K562 (cell line): ENCODE data around the gene GAPVD1. TPM values are rescaled to one million over a fixed set of nuclear protein-coding genes. Genes with fewer than 3 reads are reported as not detected.

Experiments used
- CHD2 ChIP-seq: IDR thresholded peaks from 2 replicates; pipeline ENCODE4 v1.6.1; 2011; ENCODE audit warnings: low read depth, low read length
- NR4A1 ChIP-seq, 2 experiments: fragments of 250-450 bp in 1 of 2; fragments of 450-650 bp in 1 of 2; sonication (Bioruptor Pico) in 1 of 2; IDR thresholded peaks; 2 replicates each; pipeline versions ENCODE4 v1.4.0 to v1.6.1; 2016 to 2020; ENCODE audit warnings: mild to moderate bottlenecking in 2 of 2, missing compliant biosample characterization in 1 of 2, missing genetic modification characterization in 1 of 2, moderate library complexity in 1 of 2
- POLR2G ChIP-seq: fragments of 200-400 bp; formaldehyde crosslinking; IDR thresholded peaks from 2 replicates; pipeline ENCODE4 v1.6.1; 2017; ENCODE audit warnings: low read depth, mild to moderate bottlenecking, antibody characterized with exemption, low read length, moderate library complexity
- SAFB2 ChIP-seq: fragments of 200-400 bp; formaldehyde crosslinking; IDR thresholded peaks from 2 replicates; pipeline ENCODE4 v1.6.1; 2018; ENCODE audit warnings: borderline replicate concordance, low read length, low read depth, moderate library complexity; ENCODE audit not compliant: severe bottlenecking
- SNRNP70 ChIP-seq: fragments of 200-400 bp; formaldehyde crosslinking; optimal IDR thresholded peaks from 2 replicates; pipeline ENCODE3; 2017; ENCODE audit warnings: low read depth, low read length
- ZNF165 ChIP-seq: fragments of 250-450 bp; sonication (Bioruptor Pico); IDR thresholded peaks from 2 replicates; pipeline ENCODE4 v1.4.0; 2020; ENCODE audit warnings: borderline replicate concordance
- polyA plus RNA-seq, 8 experiments: library from polyadenylated mRNA; depleted of rRNA in 4 of 8; stranded (reverse) in 5 of 8; unstranded in 3 of 8; fragments of >200 nt; fragmentation: Nextera tagmentation in 2 of 8; fragmentation: Illumina TruSeq in 1 of 8; extraction: Ambion mirVana in 2 of 8; extraction: Trizol in 1 of 8; gene quantifications; 2 replicates each; pipeline versions ENCODE4 v1.2.1 to v1.2.3, GENCODE V29; 2011 to 2014; ENCODE audit warnings: inconsistent platforms in 1 of 8, missing spikeins in 1 of 8
- total RNA-seq, 7 experiments: library from RNA; depleted of rRNA in 6 of 7; stranded (reverse); fragments of >200 nt in 6 of 7; fragmentation: Illumina TruSeq in 2 of 7; extraction: Trizol in 2 of 7; gene quantifications; 2 replicates each; pipeline versions ENCODE4 v1.2.1 to v1.2.3, GENCODE V29; 2011 to 2021; ENCODE audit warnings: low replicate concordance in 1 of 7
- TF ChIP-seq, protein P1 (sequence below): fragments of 450-650 bp; IDR thresholded peaks from 2 replicates; pipeline ENCODE4 v1.6.1; 2016
- TF ChIP-seq, protein P2 (sequence below): fragments of 450-650 bp; formaldehyde crosslinking; IDR thresholded peaks from 2 replicates; pipeline ENCODE4 v1.4.0; 2020; ENCODE audit warnings: mild to moderate bottlenecking
- TF ChIP-seq, protein P3 (sequence below): fragments of 450-650 bp; conservative IDR thresholded peaks from 2 replicates; pipeline ENCODE4 v1.6.1; 2016; ENCODE audit warnings: missing genetic modification characterization, low read depth, mild to moderate bottlenecking, control low read depth, missing compliant biosample characterization
- TF ChIP-seq, protein P4 (sequence below): sonication (generic); formaldehyde crosslinking; IDR thresholded peaks from 2 replicates; pipeline ENCODE4 v1.8.0; 2022; ENCODE audit warnings: missing genetic modification reagents, mild to moderate bottlenecking, moderate library complexity, borderline replicate concordance
- TF ChIP-seq, protein P5 (sequence below): sonication (generic); formaldehyde crosslinking; IDR thresholded peaks from 2 replicates; pipeline ENCODE4 v1.8.0; 2022; ENCODE audit warnings: mild to moderate bottlenecking, missing genetic modification reagents
- TF ChIP-seq, protein P6 (sequence below), 2 experiments: fragments of 450-650 bp; IDR thresholded peaks; 2 replicates each; pipeline ENCODE4 v1.6.1; 2018; ENCODE audit warnings: mild to moderate bottlenecking in 2 of 2, low read depth in 1 of 2; ENCODE audit not compliant: partially characterized antibody in 2 of 2

GAPVD1 gene
- total and polyA plus RNA-seq, 9 of the 15 experiments (the other 6 are each of a cell fraction or from before 2014, with no cell fraction given): 9.5 to 66.1 (median 45.5) TPM

DNA sequence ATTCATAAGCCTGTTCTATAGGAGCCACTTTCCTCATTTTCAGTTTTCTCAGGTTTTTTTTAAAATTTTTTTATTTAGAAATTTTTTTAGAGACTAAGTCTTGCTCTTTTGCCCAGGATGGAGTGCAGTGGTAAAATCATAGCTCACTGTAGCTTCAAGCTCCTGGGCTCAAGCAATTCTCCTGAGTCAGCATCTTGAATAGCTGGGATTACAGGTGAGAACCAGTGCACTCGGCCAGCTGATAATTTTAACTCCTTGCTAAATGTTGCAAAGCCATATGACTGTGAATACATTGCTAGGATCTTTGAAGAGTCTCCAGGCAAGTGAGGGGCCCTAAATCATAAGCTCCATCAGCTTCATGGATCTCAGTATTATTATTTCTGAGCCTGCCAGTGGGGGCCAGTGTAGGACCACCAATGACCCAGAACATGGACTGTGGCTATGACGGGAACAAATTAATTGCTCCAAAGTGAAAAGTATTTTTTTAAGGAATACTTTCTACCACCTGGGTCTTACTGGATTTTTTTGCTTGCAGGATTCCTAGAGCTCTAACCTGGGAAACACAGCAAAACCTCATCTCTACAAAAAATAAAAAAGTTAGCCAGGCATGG is 5.7 kb upstream of the GAPVD1 start (continued):
- TF ChIP-seq ZNF165 (CRISPR knock-in tag) (no peak), POLR2G (no peak), SAFB2 (no peak), SNRNP70 (no peak), NR4A1 (CRISPR knock-in tag; IDR thresholded peaks at IDR 0.05) (no peak), NR4A1 (tag; IDR thresholded peaks at IDR 0.05) (no peak), CHD2 (no peak)
- TF ChIP-seq, protein P1, sequence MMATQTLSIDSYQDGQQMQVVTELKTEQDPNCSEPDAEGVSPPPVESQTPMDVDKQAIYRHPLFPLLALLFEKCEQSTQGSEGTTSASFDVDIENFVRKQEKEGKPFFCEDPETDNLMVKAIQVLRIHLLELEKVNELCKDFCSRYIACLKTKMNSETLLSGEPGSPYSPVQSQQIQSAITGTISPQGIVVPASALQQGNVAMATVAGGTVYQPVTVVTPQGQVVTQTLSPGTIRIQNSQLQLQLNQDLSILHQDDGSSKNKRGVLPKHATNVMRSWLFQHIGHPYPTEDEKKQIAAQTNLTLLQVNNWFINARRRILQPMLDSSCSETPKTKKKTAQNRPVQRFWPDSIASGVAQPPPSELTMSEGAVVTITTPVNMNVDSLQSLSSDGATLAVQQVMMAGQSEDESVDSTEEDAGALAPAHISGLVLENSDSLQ: peak; percentile 28; the same call in 1 of the 2 replicates
- TF ChIP-seq, protein P2, sequence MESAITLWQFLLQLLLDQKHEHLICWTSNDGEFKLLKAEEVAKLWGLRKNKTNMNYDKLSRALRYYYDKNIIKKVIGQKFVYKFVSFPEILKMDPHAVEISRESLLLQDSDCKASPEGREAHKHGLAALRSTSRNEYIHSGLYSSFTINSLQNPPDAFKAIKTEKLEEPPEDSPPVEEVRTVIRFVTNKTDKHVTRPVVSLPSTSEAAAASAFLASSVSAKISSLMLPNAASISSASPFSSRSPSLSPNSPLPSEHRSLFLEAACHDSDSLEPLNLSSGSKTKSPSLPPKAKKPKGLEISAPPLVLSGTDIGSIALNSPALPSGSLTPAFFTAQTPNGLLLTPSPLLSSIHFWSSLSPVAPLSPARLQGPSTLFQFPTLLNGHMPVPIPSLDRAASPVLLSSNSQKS (CRISPR knock-in tag): no peak
- TF ChIP-seq, protein P3, sequence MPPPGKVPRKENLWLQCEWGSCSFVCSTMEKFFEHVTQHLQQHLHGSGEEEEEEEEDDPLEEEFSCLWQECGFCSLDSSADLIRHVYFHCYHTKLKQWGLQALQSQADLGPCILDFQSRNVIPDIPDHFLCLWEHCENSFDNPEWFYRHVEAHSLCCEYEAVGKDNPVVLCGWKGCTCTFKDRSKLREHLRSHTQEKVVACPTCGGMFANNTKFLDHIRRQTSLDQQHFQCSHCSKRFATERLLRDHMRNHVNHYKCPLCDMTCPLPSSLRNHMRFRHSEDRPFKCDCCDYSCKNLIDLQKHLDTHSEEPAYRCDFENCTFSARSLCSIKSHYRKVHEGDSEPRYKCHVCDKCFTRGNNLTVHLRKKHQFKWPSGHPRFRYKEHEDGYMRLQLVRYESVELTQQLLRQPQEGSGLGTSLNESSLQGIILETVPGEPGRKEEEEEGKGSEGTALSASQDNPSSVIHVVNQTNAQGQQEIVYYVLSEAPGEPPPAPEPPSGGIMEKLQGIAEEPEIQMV (tag): no peak
- TF ChIP-seq, protein P4, sequence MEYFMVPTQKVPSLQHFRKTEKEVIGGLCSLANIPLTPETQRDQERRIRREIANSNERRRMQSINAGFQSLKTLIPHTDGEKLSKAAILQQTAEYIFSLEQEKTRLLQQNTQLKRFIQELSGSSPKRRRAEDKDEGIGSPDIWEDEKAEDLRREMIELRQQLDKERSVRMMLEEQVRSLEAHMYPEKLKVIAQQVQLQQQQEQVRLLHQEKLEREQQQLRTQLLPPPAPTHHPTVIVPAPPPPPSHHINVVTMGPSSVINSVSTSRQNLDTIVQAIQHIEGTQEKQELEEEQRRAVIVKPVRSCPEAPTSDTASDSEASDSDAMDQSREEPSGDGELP (CRISPR knock-in tag): no peak
- TF ChIP-seq, protein P5, sequence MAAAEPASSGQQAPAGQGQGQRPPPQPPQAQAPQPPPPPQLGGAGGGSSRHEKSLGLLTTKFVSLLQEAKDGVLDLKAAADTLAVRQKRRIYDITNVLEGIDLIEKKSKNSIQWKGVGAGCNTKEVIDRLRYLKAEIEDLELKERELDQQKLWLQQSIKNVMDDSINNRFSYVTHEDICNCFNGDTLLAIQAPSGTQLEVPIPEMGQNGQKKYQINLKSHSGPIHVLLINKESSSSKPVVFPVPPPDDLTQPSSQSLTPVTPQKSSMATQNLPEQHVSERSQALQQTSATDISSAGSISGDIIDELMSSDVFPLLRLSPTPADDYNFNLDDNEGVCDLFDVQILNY (CRISPR knock-in tag): no peak
- TF ChIP-seq, protein P6, sequence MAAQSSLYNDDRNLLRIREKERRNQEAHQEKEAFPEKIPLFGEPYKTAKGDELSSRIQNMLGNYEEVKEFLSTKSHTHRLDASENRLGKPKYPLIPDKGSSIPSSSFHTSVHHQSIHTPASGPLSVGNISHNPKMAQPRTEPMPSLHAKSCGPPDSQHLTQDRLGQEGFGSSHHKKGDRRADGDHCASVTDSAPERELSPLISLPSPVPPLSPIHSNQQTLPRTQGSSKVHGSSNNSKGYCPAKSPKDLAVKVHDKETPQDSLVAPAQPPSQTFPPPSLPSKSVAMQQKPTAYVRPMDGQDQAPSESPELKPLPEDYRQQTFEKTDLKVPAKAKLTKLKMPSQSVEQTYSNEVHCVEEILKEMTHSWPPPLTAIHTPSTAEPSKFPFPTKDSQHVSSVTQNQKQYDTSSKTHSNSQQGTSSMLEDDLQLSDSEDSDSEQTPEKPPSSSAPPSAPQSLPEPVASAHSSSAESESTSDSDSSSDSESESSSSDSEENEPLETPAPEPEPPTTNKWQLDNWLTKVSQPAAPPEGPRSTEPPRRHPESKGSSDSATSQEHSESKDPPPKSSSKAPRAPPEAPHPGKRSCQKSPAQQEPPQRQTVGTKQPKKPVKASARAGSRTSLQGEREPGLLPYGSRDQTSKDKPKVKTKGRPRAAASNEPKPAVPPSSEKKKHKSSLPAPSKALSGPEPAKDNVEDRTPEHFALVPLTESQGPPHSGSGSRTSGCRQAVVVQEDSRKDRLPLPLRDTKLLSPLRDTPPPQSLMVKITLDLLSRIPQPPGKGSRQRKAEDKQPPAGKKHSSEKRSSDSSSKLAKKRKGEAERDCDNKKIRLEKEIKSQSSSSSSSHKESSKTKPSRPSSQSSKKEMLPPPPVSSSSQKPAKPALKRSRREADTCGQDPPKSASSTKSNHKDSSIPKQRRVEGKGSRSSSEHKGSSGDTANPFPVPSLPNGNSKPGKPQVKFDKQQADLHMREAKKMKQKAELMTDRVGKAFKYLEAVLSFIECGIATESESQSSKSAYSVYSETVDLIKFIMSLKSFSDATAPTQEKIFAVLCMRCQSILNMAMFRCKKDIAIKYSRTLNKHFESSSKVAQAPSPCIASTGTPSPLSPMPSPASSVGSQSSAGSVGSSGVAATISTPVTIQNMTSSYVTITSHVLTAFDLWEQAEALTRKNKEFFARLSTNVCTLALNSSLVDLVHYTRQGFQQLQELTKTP (IDR thresholded peaks at IDR 0.05; ENCODE audit: low read depth in 1 of 2, partially characterized antibody in 2 of 2): no peak
